ENCODE data around the gene GSTM5.
"Not testable (repeated sequence)": the region's sequence is repeated elsewhere in the genome, so short reads cannot be mapped to it uniquely, and the experiment has no call there.

GSTM5 gene

GRCh38 chr1:109760581-109761226 lies 48.7 kb downstream of the GSTM5 start:
- in situ Hi-C loops (cut with MboI; ENCODE audit: low sequenced_read_pairs) = no loop called here

- in situ Hi-C loops (cut with MboI; ENCODE audit: low sequenced_read_pairs) = no loop called here
Observed at GRCh38 chr1:109761227-109762038, 49.4 kb downstream of the GSTM5 start.

- in situ Hi-C loops (cut with MboI; ENCODE audit: low sequenced_read_pairs) = no loop called here
Observed at GRCh38 chr1:109762039-109762585, 50.1 kb downstream of the GSTM5 start.

DNA sequence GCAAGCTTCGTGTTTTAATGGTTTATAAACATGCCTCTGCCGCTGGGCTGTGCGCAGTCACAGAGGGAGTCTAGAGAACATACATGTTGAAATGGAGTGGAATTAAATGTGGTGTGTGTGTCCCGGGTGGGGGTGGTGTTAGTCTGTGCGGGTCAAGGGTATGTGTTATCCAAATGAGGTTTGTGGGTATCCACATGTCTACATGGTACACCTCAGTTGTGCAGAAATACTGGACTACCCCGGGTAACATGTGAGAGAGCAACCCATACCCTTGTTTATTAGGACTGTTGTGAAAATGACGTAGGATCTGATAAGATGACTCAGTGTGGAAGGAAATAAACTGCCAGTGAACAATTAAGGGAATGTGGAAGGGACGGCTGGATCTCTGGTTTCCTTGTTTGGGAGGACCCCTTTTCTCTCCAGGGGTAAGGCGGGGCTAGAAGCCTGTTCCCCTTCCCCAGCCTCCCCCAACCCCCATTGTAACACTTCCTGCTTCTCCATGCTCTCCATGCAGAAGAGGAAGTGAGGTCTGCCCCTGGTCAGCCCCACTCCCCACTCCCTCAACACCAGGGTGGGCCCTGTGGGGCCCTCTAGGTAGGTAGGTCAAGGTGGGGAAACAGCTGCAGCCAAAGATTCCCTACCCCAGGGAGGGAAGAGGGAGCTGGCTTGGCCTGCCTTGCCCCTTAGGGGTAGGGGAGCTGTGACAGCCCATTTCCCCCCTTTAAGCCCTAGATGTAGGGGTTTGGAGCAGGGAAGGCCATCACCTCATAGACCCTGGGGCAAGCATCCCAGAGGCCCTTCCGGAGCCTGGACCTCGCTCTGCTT lies 51.0 kb downstream of the GSTM5 start:
- in situ Hi-C loops (cut with MboI; ENCODE audit: low sequenced_read_pairs) = no loop called here

DNA sequence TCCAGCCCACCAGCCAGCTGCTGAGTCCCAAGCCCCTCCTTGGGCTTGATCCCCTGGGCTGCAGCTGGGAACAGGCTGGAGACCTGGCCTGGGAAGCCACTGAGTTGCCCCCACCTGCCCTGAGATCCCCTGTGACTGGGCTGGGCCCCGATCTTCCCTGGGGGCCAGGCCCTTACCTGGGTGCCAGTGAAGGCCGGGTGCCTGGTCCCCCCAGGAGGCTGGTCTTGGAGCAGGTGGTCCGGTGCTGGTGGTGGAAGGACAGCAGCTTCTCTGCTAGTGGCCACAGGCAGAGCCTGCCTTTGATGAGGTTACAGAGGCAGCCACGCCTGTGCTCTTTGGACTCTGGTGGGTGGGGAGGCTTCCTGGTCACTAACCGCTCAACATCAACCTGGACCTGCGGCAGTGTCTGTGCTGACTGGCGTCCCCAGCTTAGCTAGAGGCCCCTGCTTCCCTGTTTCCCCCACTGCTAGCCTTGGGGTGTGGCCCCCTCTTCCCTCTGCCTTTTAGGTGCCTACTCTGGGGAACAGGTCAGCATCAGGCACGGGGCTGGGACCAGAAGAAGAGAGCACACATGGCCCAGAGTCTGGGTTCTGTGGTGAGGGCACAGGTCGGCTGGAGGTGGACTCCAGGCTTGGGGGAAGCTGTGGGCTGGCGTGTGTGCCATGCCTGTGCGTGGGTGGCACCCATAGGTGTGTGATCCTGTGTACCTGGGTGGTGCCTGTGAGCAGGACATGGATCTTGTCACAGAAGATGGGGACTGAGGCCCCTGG lies 51.8 kb downstream of the GSTM5 start, which contains the start of gene EPS8L3:
Gene EPS8L3, minus strand, starts transcription at position 278 of the 770 bp plus-strand sequence. CDS start 2,174 bp downstream, outside the sequence.
- in situ Hi-C loops (cut with MboI; ENCODE audit: low sequenced_read_pairs) = no loop called here

- in situ Hi-C loops (cut with MboI; ENCODE audit: low sequenced_read_pairs) = no loop called here
Observed at GRCh38 chr1:109764561-109765482, 52.8 kb downstream of the GSTM5 start.

DNA sequence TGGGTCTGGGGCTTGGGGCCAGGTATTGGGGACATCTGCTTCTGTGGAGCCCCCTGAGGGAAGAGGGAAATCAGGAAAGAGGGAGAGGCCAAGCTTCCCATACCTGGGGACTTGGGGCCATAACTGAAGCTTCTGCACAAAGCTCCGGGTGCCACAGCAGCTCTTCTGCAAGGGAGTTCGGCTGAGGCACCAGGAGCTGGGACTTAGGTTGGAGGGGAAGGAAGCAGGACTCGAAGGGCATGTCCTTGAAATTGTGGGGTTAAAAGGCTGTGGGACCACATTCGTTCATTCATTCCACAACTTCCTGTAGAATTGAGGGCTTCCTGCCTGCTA lies 53.4 kb downstream of the GSTM5 start:
- in situ Hi-C loops (cut with MboI; ENCODE audit: low sequenced_read_pairs) = no loop called here

DNA sequence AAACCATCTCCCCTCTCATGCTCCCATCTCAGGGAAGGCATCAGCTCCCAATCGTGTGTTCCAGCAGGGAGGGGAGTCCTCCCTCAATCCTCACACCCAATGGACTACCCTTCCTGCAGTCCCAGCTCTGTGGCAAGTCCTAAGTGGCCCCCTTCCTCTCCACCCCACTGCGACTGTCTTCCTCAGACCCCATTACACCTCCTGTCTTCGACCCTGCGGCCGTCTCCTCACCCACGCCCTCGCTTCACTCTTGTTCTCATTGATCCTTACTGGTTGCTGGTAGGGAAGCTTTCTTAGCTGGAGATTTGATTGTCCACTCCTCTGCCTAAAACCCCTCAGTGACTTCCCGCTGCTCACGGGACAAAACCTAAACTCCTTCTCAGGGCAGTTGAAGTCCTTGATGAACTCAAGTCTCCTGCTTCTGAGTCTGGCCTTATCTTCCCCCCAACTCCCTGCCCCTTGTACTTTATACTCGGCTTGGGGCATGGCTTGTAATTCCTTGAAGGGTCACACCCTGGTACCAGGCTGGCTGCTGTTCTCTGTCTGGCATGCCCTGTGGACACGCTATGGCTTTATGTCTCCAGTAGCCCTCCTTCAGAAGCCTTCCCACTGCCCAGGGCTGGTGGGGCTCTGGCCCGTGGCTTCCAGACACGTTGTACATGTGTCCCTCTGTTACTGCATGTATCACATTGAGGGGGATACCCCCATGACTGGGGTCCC lies 54.0 kb downstream of the GSTM5 start:
- in situ Hi-C loops (cut with MboI; ENCODE audit: low sequenced_read_pairs) = no loop called here

DNA sequence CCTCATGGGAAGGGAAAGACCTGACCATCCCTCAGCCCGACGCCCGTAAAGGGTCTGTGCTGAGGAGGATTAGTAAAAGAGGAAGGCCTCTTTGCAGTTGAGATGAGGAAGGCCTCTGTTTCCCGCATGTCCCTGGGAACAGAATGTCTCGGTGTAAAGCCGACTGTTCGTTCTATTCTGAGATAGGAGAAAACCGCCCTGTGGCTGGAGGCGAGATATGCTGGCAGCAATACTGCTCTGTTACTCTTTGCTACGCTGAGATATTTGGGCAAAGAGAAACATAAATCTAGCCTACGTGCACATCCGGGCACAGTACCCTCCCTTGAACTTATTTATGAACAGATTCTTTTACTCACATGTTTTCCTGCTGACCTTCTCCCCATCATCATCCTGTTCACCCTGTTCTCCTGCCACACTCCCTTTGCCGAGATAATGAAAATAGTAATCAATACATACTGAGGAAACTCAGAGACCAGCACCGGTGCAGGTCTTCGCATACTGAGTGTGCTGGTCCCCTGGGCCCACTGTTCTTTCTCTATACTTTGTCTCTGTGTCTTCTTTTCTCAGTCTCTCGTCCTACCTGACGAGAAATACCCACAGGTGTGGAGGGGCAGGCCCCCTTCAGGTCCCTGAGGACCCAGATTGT lies 55.1 kb downstream of the GSTM5 start:
- in situ Hi-C loops (cut with MboI; ENCODE audit: low sequenced_read_pairs) = not testable (repeated sequence)

All from HL-60/S4 treated with retinoic acid at 250 ng/mL for 4 days and 3 days (cell line).